Hepatocyte (in vitro differentiated cells): ENCODE measurements around the gene IGIP. TPM values are rescaled to one million over a fixed set of nuclear protein-coding genes. Genes with fewer than 3 reads are reported as not detected.

Source experiments
- DNase-seq: peaks from one replicate; pipeline ENCODE4 v3.0.0-alpha.2; 2016; ENCODE audit warnings: low spot score
- H2AFZ ChIP-seq: fragments of 200-600 bp; sonication (generic); 2 replicates; pipeline ENCODE4 v1.6.0; 2016; ENCODE audit warnings: antibody characterized with exemption, mild to moderate bottlenecking
- H3K27ac ChIP-seq: fragments of 200-600 bp; sonication (generic); 2 replicates; pipeline ENCODE4 v1.5.1; 2016; ENCODE audit warnings: mild to moderate bottlenecking
- H3K27me3 ChIP-seq: fragments of 200-600 bp; sonication (generic); 2 replicates; pipeline ENCODE4 v1.6.1; 2016
- H3K36me3 ChIP-seq: fragments of 200-600 bp; sonication (generic); replicated peaks from 2 replicates; pipeline ENCODE4 v1.5.1; 2016; ENCODE audit warnings: low read depth; ENCODE audit not compliant: insufficient read depth
- H3K4me1 ChIP-seq: fragments of 200-600 bp; sonication (generic); 2 replicates; pipeline ENCODE4 v1.5.1; 2016; ENCODE audit warnings: mild to moderate bottlenecking, moderate library complexity; ENCODE audit not compliant: insufficient read depth
- H3K4me2 ChIP-seq: fragments of 200-600 bp; sonication (generic); 2 replicates; pipeline ENCODE4 v1.6.0; 2016
- H3K4me3 ChIP-seq: fragments of 200-600 bp; sonication (generic); 2 replicates; pipeline ENCODE4 v1.5.1; 2016; ENCODE audit warnings: mild to moderate bottlenecking
- H3K79me2 ChIP-seq: fragments of 200-600 bp; sonication (generic); 2 replicates; pipeline ENCODE4 v1.6.0; 2017; ENCODE audit warnings: mild to moderate bottlenecking
- H3K9me2 ChIP-seq: fragments of 200-600 bp; sonication (generic); replicated peaks from 2 replicates; pipeline ENCODE4 v1.6.0; 2017; ENCODE audit warnings: mild to moderate bottlenecking; ENCODE audit not compliant: insufficient read depth
- H3K9me3 ChIP-seq: fragments of 200-600 bp; sonication (generic); 2 replicates; pipeline ENCODE4 v1.5.1; 2016; ENCODE audit warnings: low read depth, mild to moderate bottlenecking
- H4K20me1 ChIP-seq: fragments of 200-600 bp; sonication (generic); 2 replicates; pipeline ENCODE4 v1.6.0; 2016; ENCODE audit warnings: mild to moderate bottlenecking; ENCODE audit not compliant: insufficient read depth, poor library complexity, severe bottlenecking
- EZH2 ChIP-seq: fragments of 200-600 bp; sonication (generic); IDR thresholded peaks from 2 replicates; pipeline ENCODE4 v1.6.1; 2016; ENCODE audit warnings: antibody characterized with exemption, mild to moderate bottlenecking, borderline replicate concordance
- EZH2phosphoT487 ChIP-seq: fragments of 200-600 bp; sonication (generic); IDR thresholded peaks from one replicate; pipeline ENCODE4 v1.6.1; 2018; ENCODE audit warnings: antibody characterized with exemption, mild to moderate bottlenecking, low read depth, moderate library complexity; ENCODE audit not compliant: unreplicated experiment, severe bottlenecking
- WGBS: methylation state at CpG from one replicate; pipeline ENCODE4 v1.1.6; 2016; ENCODE audit warnings: low lambda C conversion rate; ENCODE audit errors: missing lambda C conversion rate; 5-methylcytosine and 5-hydroxymethylcytosine counted together
- polyA plus RNA-seq: library from polyadenylated mRNA; unstranded; fragments of >200 nt; fragmentation: Nextera tagmentation; extraction: Ambion mirVana; gene quantifications from 2 replicates; pipeline ENCODE4 v1.2.1, GENCODE V29; 2016
- total RNA-seq: library from RNA; depleted of rRNA; stranded (reverse); fragments of >200 nt; gene quantifications from 2 replicates; pipeline ENCODE4 v1.2.3, GENCODE V29; 2014
- TF ChIP-seq, protein P1 (sequence below): fragments of 200-600 bp; sonication (generic); IDR thresholded peaks from 2 replicates; pipeline ENCODE4 v1.5.1; 2016; ENCODE audit warnings: antibody characterized with exemption, mild to moderate bottlenecking; ENCODE audit not compliant: poor library complexity

The IGIP gene
- total and polyA plus RNA-seq, 2 experiments from 2014 or later, result 0.50 to 7.2 TPM

DNA sequence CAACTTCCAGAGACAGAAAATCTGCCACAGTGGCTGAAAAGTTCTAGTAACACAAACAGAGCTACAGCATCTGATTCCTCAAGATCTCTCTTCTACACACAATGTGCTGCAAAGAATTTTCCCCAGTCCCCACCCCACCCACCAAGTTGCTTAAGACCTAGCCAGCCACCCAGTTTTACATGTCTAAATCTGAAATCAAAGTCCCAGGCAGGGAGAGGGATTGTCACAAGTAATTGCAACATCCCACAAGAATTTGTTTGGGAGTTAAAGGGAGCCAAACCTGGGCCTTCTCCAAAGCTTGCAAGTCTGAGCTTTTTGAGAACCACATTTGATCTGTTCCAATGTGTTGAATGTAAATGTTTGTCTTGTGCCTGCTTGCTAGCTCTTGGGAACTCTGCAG is 15.5 kb downstream of the IGIP start:
- Histone ChIP-seq H3K4me1 (peaks cover 8% of the 10 kb centered on the region), H3K79me2 (peaks cover 4% of the 10 kb centered on the region), H3K9me2 (no peaks in the 10 kb centered on the region), H4K20me1 (peaks cover 8% of the 10 kb centered on the region), H3K36me3 (no peaks in the 10 kb centered on the region), H3K4me2 (no peak overlapping the region), H3K27me3 (peaks cover 8% of the 10 kb centered on the region), H2AFZ (no peak overlapping the region), H3K4me3 (no peak overlapping the region), H3K27ac (no peak overlapping the region), H3K9me3 (no peaks in the 10 kb centered on the region)
- TF ChIP-seq, protein P1, sequence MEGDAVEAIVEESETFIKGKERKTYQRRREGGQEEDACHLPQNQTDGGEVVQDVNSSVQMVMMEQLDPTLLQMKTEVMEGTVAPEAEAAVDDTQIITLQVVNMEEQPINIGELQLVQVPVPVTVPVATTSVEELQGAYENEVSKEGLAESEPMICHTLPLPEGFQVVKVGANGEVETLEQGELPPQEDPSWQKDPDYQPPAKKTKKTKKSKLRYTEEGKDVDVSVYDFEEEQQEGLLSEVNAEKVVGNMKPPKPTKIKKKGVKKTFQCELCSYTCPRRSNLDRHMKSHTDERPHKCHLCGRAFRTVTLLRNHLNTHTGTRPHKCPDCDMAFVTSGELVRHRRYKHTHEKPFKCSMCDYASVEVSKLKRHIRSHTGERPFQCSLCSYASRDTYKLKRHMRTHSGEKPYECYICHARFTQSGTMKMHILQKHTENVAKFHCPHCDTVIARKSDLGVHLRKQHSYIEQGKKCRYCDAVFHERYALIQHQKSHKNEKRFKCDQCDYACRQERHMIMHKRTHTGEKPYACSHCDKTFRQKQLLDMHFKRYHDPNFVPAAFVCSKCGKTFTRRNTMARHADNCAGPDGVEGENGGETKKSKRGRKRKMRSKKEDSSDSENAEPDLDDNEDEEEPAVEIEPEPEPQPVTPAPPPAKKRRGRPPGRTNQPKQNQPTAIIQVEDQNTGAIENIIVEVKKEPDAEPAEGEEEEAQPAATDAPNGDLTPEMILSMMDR, result no peak
- no peak for TF ChIP-seq EZH2phosphoT487
- TF ChIP-seq EZH2, result no peak
- no peak for DNase-seq

DNA sequence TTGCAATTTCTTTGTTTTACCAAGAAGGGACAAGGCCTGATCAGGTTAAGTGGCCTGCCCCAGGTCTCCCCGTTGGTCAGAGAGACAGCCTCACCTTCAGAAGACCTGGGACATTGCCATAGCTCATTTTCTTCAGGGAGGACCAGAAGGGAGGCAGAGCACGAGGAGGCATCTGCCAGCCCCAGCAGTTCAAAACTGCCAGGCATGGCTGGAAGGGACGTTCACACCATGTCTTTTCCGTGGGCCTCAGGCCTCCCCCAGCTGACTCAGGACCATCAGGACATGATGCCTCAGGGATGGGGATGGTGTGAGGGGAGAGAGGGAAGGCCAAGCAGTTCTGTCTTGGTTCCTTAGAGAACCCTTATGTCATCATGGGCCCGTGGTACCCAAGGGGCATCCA is 16.5 kb downstream of the IGIP start:
- TF ChIP-seq, protein P1, result no peak
- TF ChIP-seq EZH2phosphoT487, result no peak
- TF ChIP-seq EZH2, result no peak
- DNase-seq, result no peak
- peaks cover 18% of the 10 kb centered on the region for H3K27me3 ChIP-seq
- H3K4me2 ChIP-seq, result no peak overlapping the region
- H3K9me2 ChIP-seq, result no peaks in the 10 kb centered on the region
- peaks cover 12% of the 10 kb centered on the region for H3K4me1 ChIP-seq
- peaks cover 4% of the 10 kb centered on the region for H3K79me2 ChIP-seq
- H3K36me3 ChIP-seq, result no peaks in the 10 kb centered on the region
- WGBS, result 78% methylated on average over 5 of the region's 5 CpGs
- peaks cover 8% of the 10 kb centered on the region for H4K20me1 ChIP-seq
- no peaks in the 10 kb centered on the region for H3K9me3 ChIP-seq
- H2AFZ ChIP-seq, result no peak overlapping the region
- H3K27ac ChIP-seq, result no peak overlapping the region
- no peak overlapping the region for H3K4me3 ChIP-seq

DNA sequence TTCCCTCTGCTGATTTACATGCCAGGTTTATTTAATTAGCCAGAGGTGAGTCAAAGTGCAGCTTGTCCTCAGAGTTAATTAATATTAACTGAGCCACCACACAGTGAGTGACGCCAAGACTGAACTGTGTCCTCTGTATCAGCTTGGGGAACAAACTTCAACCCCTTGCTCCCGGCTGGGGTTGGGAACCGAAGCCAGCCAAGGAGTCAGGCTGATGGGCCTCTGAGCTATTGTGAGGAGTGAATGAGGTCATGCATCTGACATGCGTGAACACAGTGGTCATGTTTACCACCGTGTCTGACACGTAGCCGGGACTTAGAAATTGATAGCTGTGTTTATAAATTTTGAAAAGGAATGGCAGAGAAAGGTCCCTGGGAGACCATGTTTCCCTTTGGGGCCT is 17.1 kb downstream of the IGIP start:
- Histone ChIP-seq H3K4me1 (peaks cover 12% of the 10 kb centered on the region), H3K27me3 (peaks cover 24% of the 10 kb centered on the region), H4K20me1 (peaks cover 8% of the 10 kb centered on the region), H3K4me3 (no peak overlapping the region), H3K79me2 (peaks cover 4% of the 10 kb centered on the region), H2AFZ (no peak overlapping the region), H3K4me2 (no peak overlapping the region), H3K27ac (no peak overlapping the region), H3K36me3 (no peaks in the 10 kb centered on the region), H3K9me2 (no peaks in the 10 kb centered on the region), H3K9me3 (no peaks in the 10 kb centered on the region)
- WGBS, result 77% methylated on average over 7 of the region's 7 CpGs
- peak; percentile 39 for DNase-seq
- TF ChIP-seq EZH2 (no peak), EZH2phosphoT487 (no peak)
- TF ChIP-seq, protein P1, result no peak

DNA sequence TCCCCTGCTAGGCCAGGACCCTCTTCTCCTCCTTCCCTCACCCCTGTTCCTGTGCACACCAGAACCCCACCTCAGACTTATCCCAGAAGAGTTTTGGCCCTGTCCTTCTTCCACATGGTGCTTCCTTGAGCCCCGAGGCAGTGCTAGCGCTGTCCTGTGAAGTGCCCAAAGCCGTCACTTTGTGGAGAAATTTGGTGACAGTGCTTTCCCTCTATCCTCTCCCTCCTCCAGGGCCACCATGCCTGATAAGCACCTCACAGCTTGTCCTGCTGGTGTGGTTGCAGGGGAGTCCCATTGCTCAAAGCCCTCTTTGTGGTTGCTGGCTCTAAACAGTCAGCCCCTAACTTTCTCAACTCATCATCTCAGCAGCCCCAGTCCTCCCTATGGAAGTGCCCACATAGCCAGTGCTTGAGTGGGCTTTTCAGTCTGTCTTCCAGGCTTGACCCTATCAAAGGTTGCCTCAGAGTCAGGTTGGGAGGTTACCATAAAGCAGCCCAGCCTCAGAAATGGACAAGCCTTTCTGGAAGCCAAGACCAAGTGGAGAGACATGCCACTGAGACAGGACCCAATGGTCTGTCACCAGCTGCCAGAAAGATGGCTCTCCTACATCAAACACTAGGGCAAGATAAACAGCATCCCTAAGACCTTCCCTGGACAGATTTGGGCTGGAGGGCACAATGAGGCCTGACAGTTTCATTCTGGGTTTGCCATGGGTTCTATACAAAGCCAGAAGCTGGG is 18.0 kb downstream of the IGIP start:
- H3K4me2 ChIP-seq, result no peak overlapping the region
- no peaks in the 10 kb centered on the region for H3K9me2 ChIP-seq
- DNase-seq, result no peak
- H3K27me3 ChIP-seq, result peaks cover 32% of the 10 kb centered on the region
- no peaks in the 10 kb centered on the region for H3K9me3 ChIP-seq
- 89% methylated on average over 3 of the region's 3 CpGs for WGBS
- H3K4me1 ChIP-seq, result peaks cover 12% of the 10 kb centered on the region
- no peak overlapping the region for H2AFZ ChIP-seq
- H3K27ac ChIP-seq, result no peak overlapping the region
- peaks cover 8% of the 10 kb centered on the region for H4K20me1 ChIP-seq
- H3K79me2 ChIP-seq, result peaks cover 1% of the 10 kb centered on the region
- TF ChIP-seq, protein P1, result no peak
- TF ChIP-seq EZH2phosphoT487 (no peak), EZH2 (no peak)
- H3K4me3 ChIP-seq, result no peak overlapping the region
- H3K36me3 ChIP-seq, result no peaks in the 10 kb centered on the region
